GM18907 (cell line): ENCODE measurements around the gene PGBD2.
"Not testable (repeated sequence)": the region's sequence is repeated elsewhere in the genome, so short reads cannot be mapped to it uniquely, and the experiment has no call there.

Experiments
- ATAC-seq: cut with Tn5 transposase; IDR thresholded peaks from one replicate; pipeline ENCODE4 v1.9.1; 2021; ENCODE audit warnings: mild to moderate bottlenecking, moderate library complexity; ENCODE audit not compliant: unreplicated experiment

PGBD2 gene

GRCh38 chr1:248924696-248925532 is 18.9 kb downstream of the PGBD2 start:
- peak; percentile 91 for ATAC-seq

- ATAC-seq: not testable (repeated sequence)
These were observed 19.8 kb downstream of the PGBD2 start for GRCh38 chr1:248925859-248926258.

GRCh38 chr1:248926401-248927182 is 20.6 kb downstream of the PGBD2 start:
- no peak for ATAC-seq

- ATAC-seq: not testable (repeated sequence)
These were observed 21.2 kb downstream of the PGBD2 start for GRCh38 chr1:248927283-248927682.

GRCh38 chr1:248928122-248928521 is 22.1 kb downstream of the PGBD2 start:
- not testable (repeated sequence) for ATAC-seq

GRCh38 chr1:248930037-248930436 is 24.0 kb downstream of the PGBD2 start:
- not testable (repeated sequence) for ATAC-seq

- not testable (repeated sequence) for ATAC-seq
These were observed 32.3 kb downstream of the PGBD2 start for GRCh38 chr1:248938173-248938809.

- ATAC-seq: not testable (repeated sequence)
These were observed 38.3 kb downstream of the PGBD2 start for GRCh38 chr1:248944134-248944999.

- not testable (repeated sequence) for ATAC-seq
These were observed 39.0 kb downstream of the PGBD2 start for GRCh38 chr1:248945000-248945423.

GRCh38 chr1:248945453-248945852 is 39.4 kb downstream of the PGBD2 start:
- ATAC-seq: not testable (repeated sequence)

GRCh38 chr1:248945856-248946416 is 39.9 kb downstream of the PGBD2 start:
- not testable (repeated sequence) for ATAC-seq
